Lung (tissue), 12 donors: Measurements from ENCODE around the gene TNFRSF21. TPM values are rescaled to one million over a fixed set of nuclear protein-coding genes. Genes with fewer than 3 reads are reported as not detected.

ENCODE experiments used
- ATAC-seq: fragments of 200-7000 bp; cut with Tn5 transposase; one replicate; pipeline ENCODE4 v1.9.1; 2020; ENCODE audit warnings: moderate number of reproducible peaks; ENCODE audit not compliant: insufficient read depth, low FRiP score
- DNase-seq, 3 donors: peaks; one replicate each; pipeline ENCODE4 v3.0.0-alpha.2; 2013 to 2017
- H3K27ac ChIP-seq, 2 donors: one replicate each; pipeline ENCODE4 v1.5.1; 2013; ENCODE audit warnings: mild to moderate bottlenecking in 2 of 2, moderate library complexity in 2 of 2, control low read depth in 1 of 2, inconsistent platforms in 1 of 2, low read depth in 1 of 2, low read length in 1 of 2
- H3K27me3 ChIP-seq, 3 donors: one replicate each; pipeline ENCODE4 v1.5.1; 2013; ENCODE audit warnings: low read length in 2 of 3; ENCODE audit not compliant: control insufficient read depth in 3 of 3, insufficient read depth in 3 of 3
- H3K36me3 ChIP-seq, 4 donors: one replicate each; pipeline ENCODE4 v1.5.1; 2013; ENCODE audit warnings: low read length in 4 of 4, mild to moderate bottlenecking in 1 of 4, moderate library complexity in 1 of 4; ENCODE audit not compliant: control insufficient read depth in 4 of 4, insufficient read depth in 4 of 4
- H3K4me1 ChIP-seq, 5 donors: one replicate each; pipeline ENCODE4 v1.5.1; 2013; ENCODE audit warnings: low read length in 5 of 5, mild to moderate bottlenecking in 2 of 5, moderate library complexity in 1 of 5; ENCODE audit not compliant: control insufficient read depth in 5 of 5, insufficient read depth in 5 of 5
- H3K4me3 ChIP-seq: one replicate; pipeline ENCODE4 v1.5.1; 2013; ENCODE audit warnings: mild to moderate bottlenecking, control low read depth, moderate library complexity
- H3K9ac ChIP-seq, 2 donors: one replicate each; pipeline ENCODE4 v1.5.1; 2013; ENCODE audit warnings: low read length in 2 of 2, control low read depth in 1 of 2; ENCODE audit not compliant: insufficient read depth in 1 of 2
- H3K9me3 ChIP-seq, 4 donors: one replicate each; pipeline ENCODE4 v1.5.1; 2013; ENCODE audit warnings: low read length in 3 of 4, mild to moderate bottlenecking in 1 of 4, moderate library complexity in 1 of 4; ENCODE audit not compliant: control insufficient read depth in 4 of 4, insufficient read depth in 3 of 4
- WGBS, 2 donors: extraction: QIAGEN DNeasy Blood & Tissue Kit; methylation state at CpG; one replicate each; pipeline ENCODE4 v1.1.7; 2013; 5-methylcytosine and 5-hydroxymethylcytosine counted together
- polyA plus RNA-seq, 2 donors: library from polyadenylated mRNA; stranded (reverse); fragments of 200-250 nt; gene quantifications; one replicate each; pipeline ENCODE4 v1.2.1, GENCODE V29; 2013
- total RNA-seq, 2 donors: library from RNA; depleted of rRNA in 1 of 2; stranded (reverse); fragments of >200 nt in 1 of 2; gene quantifications; one replicate each; pipeline ENCODE4 v1.2.1, GENCODE V29; 2014 to 2021
- TF ChIP-seq, protein P1 (sequence below): IDR thresholded peaks from 2 replicates; pipeline ENCODE4 v1.5.1; 2012; ENCODE audit warnings: mild to moderate bottlenecking; ENCODE audit errors: control extremely low read depth, extremely low read depth
- donor health status: control.
- donor health status: control.
- donor health status: Bipolar disorder and iron deficiency.
- donor health status: healthy.
- donor health status: DM: yes; HTN: yes; CAD: no.

The TNFRSF21 gene
- total and polyA plus RNA-seq, 4 donors, result 11.1 to 36.6 (median 24.5) TPM

DNA sequence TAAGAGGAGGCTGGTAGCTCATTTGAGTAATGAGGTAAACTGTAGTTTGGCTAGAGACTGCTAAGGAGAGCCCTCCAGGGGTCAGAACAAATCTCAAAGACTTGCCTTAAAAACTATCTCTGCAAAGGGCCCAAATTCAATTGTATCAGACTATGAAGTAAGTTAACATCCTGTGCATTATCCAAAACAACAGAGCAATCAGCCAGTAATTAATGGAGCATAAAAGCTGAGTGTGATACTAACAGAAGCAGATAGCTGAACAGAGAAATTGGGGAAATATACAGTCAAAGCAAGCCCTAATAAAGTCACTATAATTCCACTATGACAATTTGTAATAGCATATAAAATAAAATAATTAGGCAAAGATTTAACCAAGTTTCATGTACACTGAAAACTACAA is 45.8 kb upstream of the TNFRSF21 start:
- ATAC-seq (no peak), DNase-seq (no peak)
- TF ChIP-seq, protein P1, sequence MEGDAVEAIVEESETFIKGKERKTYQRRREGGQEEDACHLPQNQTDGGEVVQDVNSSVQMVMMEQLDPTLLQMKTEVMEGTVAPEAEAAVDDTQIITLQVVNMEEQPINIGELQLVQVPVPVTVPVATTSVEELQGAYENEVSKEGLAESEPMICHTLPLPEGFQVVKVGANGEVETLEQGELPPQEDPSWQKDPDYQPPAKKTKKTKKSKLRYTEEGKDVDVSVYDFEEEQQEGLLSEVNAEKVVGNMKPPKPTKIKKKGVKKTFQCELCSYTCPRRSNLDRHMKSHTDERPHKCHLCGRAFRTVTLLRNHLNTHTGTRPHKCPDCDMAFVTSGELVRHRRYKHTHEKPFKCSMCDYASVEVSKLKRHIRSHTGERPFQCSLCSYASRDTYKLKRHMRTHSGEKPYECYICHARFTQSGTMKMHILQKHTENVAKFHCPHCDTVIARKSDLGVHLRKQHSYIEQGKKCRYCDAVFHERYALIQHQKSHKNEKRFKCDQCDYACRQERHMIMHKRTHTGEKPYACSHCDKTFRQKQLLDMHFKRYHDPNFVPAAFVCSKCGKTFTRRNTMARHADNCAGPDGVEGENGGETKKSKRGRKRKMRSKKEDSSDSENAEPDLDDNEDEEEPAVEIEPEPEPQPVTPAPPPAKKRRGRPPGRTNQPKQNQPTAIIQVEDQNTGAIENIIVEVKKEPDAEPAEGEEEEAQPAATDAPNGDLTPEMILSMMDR, result no peak
- no peak overlapping the region for H3K27ac ChIP-seq
- no peak overlapping the region for H3K9ac ChIP-seq
- no peaks in the 10 kb centered on the region for H3K27me3 ChIP-seq
- no peaks in the 10 kb centered on the region for H3K4me1 ChIP-seq
- no peaks in the 10 kb centered on the region for H3K9me3 ChIP-seq
- H3K4me3 ChIP-seq, result no peak overlapping the region
- H3K36me3 ChIP-seq, result no peaks in the 10 kb centered on the region

GRCh38 chr6:47353871-47354270 is 44.2 kb upstream of the TNFRSF21 start:
- Histone ChIP-seq H3K27ac (no peak overlapping the region), H3K4me1 (no peaks in the 10 kb centered on the region), H3K27me3 (no peaks in the 10 kb centered on the region), H3K4me3 (no peak overlapping the region), H3K9ac (no peak overlapping the region), H3K36me3 (no peaks in the 10 kb centered on the region), H3K9me3 (no peaks in the 10 kb centered on the region)
- TF ChIP-seq, protein P1, result no peak
- DNase-seq (no peak), ATAC-seq (peak; percentile 25)
- WGBS, 2 donors, result 28 to 59% methylated on average over 1 of the region's 1 CpG

GRCh38 chr6:47352966-47353365 is 43.3 kb upstream of the TNFRSF21 start:
- Histone ChIP-seq H3K4me1 (no peaks in the 10 kb centered on the region), H3K9me3 (no peaks in the 10 kb centered on the region), H3K9ac (no peak overlapping the region), H3K36me3 (no peaks in the 10 kb centered on the region), H3K4me3 (no peak overlapping the region), H3K27me3 (no peaks in the 10 kb centered on the region), H3K27ac (no peak overlapping the region)
- TF ChIP-seq, protein P1, result no peak
- 63 to 64% methylated on average over 2 of the region's 2 CpGs for WGBS, 2 donors
- no peak for ATAC-seq
- no peak for DNase-seq

- no peak for ATAC-seq
- TF ChIP-seq, protein P1, result no peak
- Histone ChIP-seq H3K4me1 (no peaks in the 10 kb centered on the region), H3K9ac (no peak overlapping the region), H3K27ac (no peak overlapping the region), H3K36me3 (no peaks in the 10 kb centered on the region), H3K4me3 (no peak overlapping the region), H3K9me3 (no peaks in the 10 kb centered on the region), H3K27me3 (no peaks in the 10 kb centered on the region)
- 50 to 72% methylated on average over 5 of the region's 5 CpGs for WGBS, 2 donors
- DNase-seq, result no peak
These were observed 42.7 kb upstream of the TNFRSF21 start for GRCh38 chr6:47352194-47352920.
